ENCODE measurements around the gene LONP1.
"Not testable (repeated sequence)": the region's sequence is repeated elsewhere in the genome, so short reads cannot be mapped to it uniquely, and the experiment has no call there.

The LONP1 gene

DNA sequence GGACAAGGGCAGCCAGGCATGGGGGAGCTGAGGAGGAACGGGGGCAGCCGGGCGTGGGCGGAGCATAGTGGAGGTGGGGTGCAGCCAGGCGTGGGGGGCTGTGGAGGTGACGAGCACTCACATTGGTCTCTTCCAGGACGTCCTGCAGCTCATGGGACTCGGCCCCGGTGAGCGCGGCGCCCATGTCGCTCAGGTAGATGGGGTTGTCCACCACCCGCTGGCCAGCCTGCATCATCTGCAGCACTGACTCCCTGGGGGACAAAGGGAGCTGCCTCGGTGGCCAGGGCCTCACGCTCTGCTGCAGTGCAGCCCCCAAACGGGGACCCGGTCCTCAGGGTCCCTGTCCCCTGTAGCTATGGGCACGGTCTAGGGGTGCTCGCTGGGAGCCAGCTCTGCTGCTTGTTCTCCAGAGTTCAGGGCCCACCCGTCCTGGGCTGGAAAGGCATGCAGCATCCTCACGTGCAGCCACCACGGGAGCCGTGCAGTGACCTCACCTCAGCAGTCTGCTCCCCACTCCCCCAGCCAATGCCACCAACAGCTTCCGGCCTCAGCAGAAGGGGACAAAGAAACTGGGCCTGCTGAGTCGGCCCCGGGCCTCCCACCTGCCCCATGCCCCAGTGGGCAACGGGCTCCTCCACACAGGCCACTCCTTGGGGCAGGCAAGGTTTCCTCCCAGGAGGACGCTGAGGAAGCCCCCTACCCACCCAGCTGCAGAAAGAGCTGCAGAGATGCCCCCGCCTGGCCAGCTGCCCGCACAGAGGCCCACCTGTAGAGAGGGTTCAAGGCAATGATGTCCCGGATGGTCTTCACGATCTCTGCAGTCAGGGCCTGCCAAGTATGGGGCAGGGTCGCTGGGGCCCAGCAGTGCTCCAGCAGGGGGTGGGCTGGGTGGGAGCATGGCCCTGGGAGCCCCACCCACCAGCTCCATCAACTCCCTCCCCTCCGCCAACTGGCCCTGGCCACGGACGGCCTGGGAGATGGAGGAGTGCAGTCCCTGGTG is 12.1 kb downstream of the LONP1 start:
- DNase-seq = no peak

DNA sequence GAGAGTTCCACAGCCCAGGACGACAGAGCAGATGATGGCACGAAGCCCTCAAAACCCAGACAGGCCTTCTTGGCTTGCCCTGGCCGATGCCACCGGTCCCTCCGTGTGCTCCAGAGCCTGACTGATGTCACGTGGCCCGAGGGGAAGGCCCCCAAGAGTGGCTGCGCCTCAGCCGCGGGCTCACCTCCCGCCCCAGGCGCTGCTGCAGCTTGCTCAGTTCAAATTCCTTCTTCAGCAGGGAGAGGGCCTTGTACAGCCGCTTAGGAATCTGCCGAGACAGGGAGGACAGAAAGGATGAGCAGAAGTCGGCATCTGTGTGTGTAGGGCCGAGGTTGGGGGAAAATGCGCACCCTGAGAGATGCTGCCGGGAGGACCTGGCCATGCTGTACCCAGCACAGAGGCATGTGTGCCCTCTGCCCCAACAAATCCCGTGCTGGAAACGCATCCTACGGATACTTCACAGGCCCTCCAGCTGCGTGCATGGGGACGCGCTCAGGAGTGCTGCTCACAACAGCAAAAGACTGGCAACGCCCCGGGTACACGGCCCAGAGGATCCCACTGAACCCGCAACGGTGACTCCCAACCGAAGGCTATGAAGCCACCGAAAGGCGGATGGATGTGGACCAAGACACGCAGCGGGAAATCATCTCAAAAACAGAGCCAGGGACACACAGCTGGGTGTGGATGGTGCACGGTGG is 12.9 kb downstream of the LONP1 start:
- DNase-seq = no peak

DNA sequence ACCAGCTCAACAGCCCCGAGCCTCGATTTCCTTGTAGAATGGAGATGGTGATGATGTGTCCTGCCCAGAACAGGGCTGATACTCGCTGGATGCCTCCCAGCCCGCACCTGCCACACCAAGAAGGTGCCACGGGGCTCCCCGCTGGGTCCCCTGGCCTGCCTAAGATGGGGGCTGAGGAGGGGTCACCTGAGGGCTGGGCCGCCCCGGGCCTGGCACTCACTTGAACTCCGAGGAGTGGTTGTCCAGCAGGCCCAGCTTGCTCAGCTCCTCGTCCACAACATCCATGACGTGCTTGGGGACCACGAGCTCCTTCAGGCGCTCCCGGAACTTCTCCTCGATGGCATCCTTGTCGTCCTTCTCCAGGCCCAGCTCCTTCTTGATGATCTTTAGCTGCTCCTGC is 14.4 kb downstream of the LONP1 start:
- no peak for DNase-seq

DNA sequence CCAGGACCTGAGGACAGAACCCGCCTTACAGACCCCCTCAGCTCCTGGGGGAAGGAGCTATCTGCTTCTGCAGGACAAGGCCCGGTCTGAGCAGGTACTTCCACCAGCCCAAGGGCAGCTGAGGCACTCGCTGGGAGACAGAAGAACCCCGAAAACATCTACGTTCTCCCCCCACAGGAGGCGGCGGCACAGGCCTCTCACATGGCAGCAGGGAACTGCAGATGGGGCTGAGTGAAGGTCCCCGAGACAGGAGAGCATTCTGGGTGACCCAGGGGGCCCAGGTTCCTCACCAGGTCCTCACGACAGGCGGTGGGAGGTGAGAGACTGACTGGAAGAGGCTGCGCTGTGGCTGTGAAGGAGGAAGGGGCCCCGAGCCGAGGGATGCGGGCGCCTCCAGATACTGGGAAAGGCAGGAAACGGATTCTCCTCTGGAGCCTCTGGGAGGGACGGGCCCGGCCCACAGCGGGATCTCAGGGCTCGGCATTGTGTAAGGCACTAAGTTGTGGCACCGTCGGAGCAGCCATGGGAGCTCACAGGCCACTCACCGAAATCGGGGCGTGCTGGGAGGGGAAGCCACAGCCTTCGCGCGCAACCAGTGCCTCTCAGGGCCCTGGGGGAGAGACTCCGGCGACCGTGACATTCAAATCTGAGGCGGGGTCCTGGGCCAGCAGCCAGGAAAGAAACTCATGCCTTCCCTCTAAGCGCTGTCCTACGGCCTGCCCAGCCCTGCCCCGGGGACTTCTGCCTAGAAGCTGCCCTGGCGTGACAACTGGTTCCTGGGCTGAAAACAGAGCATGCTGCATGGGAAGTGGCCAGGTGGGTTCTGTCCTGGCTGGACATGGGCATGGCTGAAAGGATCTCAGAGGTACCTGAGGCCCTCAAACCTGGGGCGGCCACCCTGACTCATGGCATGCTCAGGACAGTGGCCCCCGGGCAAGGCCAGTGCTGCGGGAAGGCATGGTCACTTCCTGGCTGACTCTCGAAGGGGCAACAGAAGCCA is 15.8 kb downstream of the LONP1 start:
- DNase-seq = no peak

DNA sequence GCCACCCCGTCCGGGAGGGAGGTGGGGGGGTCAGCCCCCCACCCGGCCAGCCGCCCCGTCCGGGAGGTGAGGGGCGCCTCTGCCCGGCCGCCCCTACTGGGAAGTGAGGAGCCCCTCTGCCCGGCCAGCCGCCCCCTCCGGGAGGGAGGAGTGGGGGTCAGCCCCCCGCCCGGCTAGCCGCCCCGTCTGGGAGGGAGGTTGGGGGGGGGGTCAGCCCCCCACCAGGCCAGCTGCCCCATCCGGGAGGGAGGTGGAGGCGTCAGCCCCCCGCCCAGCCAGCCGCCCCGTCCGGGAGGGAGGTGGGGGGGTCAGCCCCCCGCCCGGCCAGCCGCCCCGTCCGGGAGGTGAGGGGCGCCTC is 17.9 kb downstream of the LONP1 start:
- DNase-seq = not testable (repeated sequence)

DNA sequence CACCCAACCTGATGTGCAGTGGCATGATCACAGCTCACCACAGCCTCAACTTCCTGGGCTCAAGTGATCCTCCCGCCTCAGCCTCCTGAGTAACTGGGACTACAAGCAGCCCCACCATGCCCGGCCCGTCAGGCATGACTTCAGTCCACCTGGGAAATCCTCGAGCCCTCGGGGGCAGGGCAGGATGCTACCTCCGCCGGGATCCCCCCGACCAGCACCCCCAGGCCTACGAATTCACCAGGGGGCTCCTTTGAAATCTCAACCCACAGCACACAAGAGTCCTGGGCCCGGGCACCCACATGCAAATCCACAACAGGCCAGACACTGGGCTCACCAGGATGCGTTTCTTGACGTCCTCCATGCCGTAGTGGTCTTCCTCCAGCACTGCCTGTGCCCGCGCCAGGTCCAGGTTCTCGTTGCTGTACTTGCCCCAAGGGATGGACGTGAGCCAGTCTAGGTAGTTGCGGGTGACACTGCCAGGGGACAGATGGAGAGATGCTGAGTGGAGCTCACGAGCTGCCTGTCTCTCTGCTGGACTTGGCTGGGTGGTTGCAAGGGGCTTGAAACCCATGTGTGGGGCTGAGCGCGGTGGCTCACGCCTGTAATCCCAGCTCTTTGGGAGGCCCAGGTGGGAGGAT is 19.4 kb downstream of the LONP1 start:
- DNase-seq = no peak

DNA sequence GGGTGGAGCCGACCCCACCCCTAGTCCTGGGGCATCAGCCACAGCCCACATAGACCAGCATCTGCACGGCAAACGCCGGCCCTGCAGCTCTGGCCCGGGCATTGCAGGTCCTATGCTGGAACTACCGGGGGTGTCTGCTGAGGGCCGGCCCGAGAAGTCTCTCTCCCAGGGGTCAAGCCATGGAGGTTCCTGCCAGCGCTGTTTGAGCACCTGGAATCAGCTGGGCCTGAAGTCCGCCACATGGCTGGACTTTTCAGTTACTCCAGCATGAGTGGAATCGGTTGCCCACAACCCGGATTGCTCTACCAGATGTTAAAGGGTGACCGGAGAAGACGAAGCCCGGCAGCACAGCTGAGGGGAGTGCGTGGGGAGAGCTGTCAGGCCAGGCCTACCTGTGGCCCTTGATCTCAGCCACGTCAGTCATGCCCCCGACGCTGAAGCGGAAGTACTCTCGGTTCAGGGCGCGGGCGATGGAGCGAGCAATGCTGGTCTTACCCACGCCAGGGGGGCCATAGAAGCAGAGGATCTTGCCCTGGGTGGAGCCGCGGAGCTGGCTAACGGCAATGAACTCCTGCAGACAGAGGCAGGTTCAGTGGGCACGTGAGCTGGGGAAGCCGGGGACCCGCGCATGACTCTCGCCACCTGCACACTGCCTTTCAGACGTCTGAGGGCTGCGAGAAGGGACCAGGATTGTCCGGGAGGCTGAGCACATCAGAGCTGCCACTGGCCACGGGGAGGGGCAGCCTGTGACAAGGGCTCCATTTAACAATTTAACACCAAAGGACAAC is 21.1 kb downstream of the LONP1 start:
- no peak for DNase-seq

DNA sequence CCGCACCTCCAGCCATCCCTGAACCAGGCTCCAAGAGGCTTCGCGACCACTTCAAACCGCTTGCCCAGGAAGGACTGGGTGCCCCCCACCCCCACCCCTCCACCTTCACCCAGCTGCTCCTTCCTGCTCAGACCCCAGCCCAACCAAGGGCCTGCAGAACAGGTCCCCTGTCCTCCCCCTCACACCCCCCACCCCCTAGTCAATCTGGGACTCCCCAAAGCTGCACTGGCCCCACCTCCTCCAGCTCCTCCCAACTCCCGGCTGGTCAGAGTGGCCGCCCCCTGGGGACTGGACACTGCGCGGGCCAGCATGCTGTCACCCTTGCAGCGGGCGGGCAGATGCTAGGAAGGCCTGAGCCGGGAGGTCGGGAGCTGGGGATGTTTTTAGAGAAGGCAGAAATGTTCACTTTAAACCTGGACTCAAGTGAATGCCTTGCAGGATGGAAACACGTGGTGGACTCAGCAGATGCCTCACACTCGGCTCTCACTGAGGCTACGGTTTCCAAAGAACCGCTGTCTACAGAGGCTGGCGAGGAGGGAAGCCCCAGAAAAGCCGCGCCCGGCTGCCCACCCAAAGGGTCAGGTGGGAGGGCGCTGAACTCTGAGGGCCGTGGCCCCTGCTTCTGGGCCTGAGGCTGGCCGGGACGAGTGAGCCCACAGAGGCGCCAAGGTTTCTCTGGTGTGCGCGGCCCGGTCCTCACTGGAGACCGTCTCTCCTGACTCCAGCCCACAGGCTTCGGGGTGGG is 21.9 kb downstream of the LONP1 start:
- DNase-seq = no peak

DNA sequence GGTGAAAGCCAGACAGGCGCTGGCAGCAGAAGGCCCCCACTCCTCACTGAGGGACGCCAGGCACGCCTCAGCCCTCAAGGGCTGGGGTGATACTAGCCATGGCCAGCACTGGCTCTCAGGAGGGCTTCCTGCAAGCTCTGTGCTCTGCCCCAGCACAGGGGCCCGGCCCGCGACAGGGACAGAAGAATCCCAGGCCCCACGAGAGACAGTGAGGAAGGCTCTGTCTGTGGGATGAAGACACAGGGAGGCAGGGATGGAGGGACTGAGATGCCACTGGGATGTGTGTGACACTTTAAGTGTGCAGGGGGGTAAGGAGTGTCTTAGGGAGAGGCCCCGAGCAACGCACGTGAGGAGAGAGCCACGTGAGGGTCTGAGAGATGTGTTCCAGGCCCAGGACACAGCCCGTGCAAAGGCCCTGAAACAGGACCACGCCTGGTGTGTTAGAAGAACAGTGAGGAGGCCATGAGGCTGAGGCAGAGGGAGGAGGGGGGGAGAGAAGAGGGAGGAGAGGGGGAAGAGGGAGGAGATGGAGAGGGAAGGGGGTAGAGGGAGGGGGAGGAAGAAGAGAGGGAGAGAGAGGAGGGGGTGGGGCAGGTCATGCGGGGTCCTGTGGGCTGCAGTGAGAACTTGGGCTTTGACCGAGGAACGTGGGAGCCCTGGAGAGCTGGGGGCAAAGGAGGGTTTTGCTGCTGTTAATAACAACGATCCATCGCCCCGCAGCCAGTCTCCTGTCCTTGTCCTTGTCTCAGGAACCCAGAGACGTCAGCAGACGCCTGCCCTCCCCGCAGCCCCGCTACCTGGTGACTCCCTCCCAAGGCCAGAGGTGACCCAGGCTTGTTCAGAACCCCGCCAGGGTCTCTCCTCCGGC is 22.7 kb downstream of the LONP1 start:
- no peak for DNase-seq

DNA sequence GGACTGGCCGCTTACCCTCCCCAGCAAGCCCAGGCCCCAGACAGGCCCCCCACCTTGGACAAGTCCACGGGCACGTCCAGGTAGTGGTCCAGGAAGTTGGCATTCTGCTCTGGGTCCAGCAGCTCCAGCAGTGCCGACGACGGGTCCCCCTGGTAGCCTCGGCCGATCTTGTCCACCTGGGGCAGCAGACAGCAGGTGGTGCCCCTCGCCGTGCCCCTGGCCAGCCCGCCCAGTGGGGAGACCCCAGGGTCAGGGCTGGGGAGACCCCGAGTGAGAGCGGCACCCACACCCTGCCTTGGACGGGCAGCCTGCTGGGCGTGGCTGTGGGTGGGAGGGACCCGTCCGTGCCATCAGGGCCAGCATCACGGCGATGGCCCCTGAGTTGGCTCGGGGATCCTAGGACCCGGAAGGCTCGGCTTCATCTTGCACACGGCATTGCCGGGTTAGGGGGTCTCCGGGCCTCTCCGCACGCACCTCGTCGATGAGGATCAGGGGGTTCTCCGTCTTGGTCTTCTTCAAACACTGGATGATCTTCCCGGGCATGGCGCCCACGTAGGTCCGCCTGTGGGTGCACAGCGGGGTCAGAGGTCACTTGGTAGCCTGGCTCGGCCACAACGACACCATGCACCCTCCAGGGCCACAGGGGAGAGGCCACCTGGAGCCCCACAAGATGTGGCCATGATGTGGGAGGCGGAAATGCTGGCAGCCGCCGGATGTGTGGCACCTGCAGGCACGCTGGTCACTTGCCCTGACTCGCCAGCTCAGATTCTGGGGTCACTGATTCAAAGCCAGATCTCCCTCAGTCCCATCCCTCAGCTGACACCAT is 23.5 kb downstream of the LONP1 start:
- no peak for DNase-seq

DNA sequence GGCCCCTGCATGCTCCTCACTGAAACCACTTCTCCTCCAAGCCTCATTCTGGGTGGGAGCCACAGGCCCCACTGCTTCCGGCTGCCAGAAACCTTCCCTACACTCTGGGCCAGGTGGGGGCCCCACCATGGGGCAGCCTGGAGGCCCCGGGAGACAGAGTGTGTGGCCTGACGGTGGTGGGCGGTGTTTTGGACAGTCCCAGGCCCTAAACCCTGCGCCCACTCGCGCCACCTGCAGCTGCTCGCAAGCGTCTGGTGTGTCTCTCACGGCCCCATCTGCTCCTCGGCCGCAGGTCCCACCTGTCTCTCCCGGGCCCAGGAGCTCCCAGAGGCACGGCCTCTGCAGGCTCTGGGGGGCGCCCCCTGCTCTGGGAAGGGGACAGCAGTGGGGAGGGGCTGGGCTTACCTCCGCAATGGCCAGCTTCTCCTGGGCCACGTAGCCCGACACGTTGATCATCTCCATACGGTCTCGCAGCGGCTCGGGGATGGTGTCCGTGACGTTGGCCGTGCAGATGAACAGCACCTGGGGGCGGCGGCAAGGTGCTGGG is 24.2 kb downstream of the LONP1 start:
- no peak for DNase-seq

DNA sequence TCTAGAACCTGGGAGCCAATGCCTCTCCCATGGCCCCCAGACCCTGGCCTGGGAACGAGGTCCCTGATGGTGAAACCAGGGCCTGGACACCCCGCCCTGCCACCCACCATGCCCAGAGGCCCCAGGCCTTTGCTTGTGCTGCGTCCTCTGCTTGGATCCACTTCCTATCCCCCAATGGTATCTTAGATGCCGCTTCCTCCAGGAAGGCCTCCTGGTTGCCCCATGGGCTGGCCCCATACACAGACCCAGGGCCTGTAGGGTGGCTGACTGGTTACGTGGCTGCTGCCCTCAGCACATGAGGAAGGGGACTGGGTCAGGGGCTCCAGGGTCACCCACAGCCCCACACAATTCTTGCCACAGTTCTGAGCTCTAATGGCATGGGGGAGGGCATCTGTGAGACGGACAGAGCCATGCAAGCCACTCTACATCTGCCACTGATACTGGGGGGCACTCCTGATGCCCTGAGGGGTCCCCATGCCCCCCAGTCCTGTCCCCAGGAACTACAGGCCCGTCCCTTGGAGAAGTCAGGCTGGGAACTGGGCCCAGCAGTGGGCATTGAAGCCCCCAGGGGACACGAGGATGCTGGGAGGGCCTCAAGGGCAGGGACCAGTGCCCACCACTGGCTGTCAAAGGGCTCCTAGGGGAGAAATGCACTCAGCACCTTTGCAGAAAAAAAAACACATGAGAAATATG is 24.8 kb downstream of the LONP1 start:
- no peak for DNase-seq

DNA sequence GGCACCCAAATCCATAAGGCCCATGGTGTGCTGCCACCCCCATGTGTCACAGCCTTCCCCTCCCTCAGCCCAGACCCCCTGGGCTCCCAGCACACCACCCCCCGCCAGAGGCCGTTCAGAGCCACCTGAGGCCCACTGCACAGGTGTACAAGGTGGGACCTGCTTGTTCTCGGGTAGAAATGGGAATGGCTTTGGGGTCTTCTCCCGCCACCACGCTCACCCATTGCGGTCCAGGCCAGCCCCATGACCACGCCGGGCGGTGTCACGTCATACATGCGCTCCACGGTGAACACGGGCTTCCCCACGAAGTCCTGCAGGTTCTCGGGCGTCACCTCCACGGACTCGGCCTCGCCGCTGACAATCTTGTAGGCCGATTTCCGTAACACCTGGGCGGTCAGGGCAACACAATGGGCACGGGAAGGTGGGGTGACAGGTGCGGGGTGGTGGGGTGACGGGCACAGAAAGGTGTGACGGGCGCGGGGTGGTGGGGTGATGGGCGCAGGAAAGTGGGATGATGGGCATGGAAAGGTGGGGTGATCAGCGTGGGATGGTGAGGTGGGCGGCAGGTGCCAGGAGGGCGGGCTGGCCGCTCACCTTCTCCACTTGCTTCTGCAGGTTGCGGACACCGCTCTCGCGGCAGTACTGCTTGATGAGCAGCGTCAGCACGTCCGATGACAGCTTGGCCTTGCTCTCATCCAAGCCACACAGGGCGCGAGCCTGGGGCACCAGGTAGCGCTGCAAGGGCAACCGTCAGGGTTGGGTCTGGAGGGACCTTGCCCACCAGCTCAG is 25.6 kb downstream of the LONP1 start:
- DNase-seq = no peak

DNA sequence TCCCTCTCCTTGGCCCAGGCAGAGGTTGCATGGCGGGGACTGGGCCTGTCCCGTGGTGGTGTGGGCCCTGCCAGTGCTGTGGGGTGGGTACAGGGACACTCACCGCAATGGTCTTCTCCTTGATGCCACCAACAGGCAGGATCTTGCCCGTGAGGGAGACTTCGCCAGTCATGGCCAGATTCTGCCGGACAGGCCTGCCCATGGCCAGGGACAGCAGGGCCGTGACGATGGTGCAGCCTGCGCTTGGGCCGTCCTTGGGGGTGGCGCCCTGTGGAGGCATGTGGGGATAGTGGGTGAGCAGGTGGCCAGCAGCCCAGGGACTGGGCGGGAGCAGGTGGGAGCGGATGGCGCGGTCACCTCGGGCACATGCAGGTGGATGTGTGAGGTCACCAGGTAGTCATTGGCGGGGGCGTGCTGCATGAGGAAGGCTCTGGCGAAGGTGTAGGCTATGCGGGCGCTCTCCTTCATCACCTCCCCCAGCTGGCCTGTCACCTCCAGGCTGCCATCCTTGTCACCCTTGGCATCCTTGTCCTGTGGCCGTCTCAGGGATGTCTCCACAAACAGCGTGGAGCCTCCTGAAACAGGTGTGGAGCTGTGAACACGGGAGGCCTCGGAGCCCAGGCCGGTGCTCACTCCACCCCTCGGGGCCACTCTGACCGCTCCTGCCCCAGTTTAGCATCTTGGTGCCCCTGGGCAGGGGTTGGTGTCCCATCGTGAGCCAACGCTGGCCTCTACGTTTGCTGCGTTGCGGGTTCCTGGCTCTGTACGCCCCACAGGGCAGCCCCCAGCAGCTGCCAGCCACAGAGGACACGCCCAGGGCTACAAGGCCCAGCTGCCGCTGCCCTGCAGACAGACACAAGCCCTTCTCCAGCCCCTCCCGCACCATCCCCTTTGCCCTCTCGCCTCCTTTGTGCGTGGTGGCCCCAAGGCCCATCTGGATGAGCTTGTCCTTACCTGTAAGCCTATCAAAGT is 26.5 kb downstream of the LONP1 start:
- DNase-seq = no peak

DNA sequence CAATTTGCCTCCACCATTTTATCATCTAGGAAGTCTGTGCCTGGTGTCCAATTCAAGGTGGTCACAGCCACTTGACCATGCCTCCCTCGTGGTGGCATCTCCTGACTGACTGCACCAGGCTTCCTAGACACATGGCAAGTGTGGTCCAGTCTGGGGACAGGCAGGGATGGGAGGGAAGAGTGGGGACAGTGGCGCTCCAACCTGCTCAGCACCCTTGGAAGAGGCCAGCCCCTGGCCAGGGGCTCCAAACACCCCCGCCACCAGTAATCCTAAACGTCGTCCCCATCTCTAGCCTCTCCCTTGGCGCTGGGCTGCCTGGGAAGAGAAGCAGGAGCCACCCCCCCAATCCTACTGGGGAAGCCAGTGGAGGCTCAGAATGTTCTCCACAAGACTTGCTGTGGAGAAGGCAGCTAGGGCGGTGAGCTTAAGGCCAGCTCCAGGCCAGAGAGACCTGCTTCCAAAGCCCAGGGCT is 27.2 kb downstream of the LONP1 start:
- DNase-seq = no peak
